Calu3 (cell line): ENCODE results near the gene EFCC1. TPM values are rescaled to one million over a fixed set of nuclear protein-coding genes. Genes with fewer than 3 reads are reported as not detected.

Experiments
- BruUV-seq: library from RNA; stranded (reverse); fragments of 400-500 nt; replicated peaks from 2 replicates; lab custom pipeline; 2021; lab: Mats Ljungman, UMichigan
- CTCF ChIA-PET: fragments of 300-600 bp; sonication (Branson Sonifier 250); formaldehyde crosslinking; loops from one replicate; lab custom pipeline; 2022; ENCODE audit warnings: antibody characterized with exemption; lab: Charles Lee
- DNase-seq: peaks from one replicate; pipeline ENCODE4 v3.0.0; 2022
- H3K27ac Mint-ChIP-seq: one replicate; pipeline ENCODE4 v1.8.0; 2022; ENCODE audit warnings: mixed read lengths; ENCODE audit not compliant: unreplicated experiment
- H3K27me3 Mint-ChIP-seq: one replicate; pipeline ENCODE4 v1.8.0; 2022; ENCODE audit warnings: mixed read lengths; ENCODE audit not compliant: unreplicated experiment
- H3K36me3 Mint-ChIP-seq: one replicate; pipeline ENCODE4 v1.8.0; 2022; ENCODE audit warnings: mild to moderate bottlenecking, moderate library complexity, mixed read lengths; ENCODE audit not compliant: insufficient read depth, unreplicated experiment
- H3K4me1 Mint-ChIP-seq: one replicate; pipeline ENCODE4 v1.8.0; 2022; ENCODE audit warnings: mild to moderate bottlenecking, low read depth, mixed read lengths; ENCODE audit not compliant: unreplicated experiment
- H3K4me3 Mint-ChIP-seq: one replicate; pipeline ENCODE4 v1.8.0; 2022; ENCODE audit warnings: mild to moderate bottlenecking, low read depth, moderate library complexity, mixed read lengths; ENCODE audit not compliant: unreplicated experiment
- H3K9me3 Mint-ChIP-seq: one replicate; pipeline ENCODE4 v1.8.0; 2022; ENCODE audit warnings: low read depth, mixed read lengths; ENCODE audit not compliant: unreplicated experiment
- CTCF ChIP-seq: fragments of 200-600 bp; IDR thresholded peaks from one replicate; pipeline ENCODE4 v1.8.0; 2022; ENCODE audit warnings: antibody characterized with exemption; ENCODE audit not compliant: unreplicated experiment
- intact Hi-C: fragments of 100-400 bp; cut with micrococcal nuclease; formaldehyde crosslinking; loops from one replicate; pipeline ENCODE4 v1.10.0; 2022; ENCODE audit not compliant: unreplicated experiment
- total RNA-seq: library from RNA; stranded (reverse); gene quantifications from 2 replicates; pipeline ENCODE4 v1.2.3, GENCODE V29; 2022

Gene EFCC1
- total RNA-seq, 1 experiment from 2014 or later, result not detected

GRCh38 chr3:128973988-128974564 lies 27.0 kb upstream of the EFCC1 start:
- Mint-ChIP-seq H3K4me3 (no peak overlapping the region), H3K27me3 (peaks cover 93% of the 10 kb centered on the region), H3K27ac (no peak overlapping the region), H3K4me1 (no peaks in the 10 kb centered on the region), H3K36me3 (no peaks in the 10 kb centered on the region), H3K9me3 (no peaks in the 10 kb centered on the region)
- no peak for DNase-seq
- intact Hi-C loops, result no loop called here
- no peak for TF ChIP-seq CTCF
- no TSS peak for BruUV-seq
- CTCF ChIA-PET, result interaction anchor here (0.7 to 1.0 kb wide), 2 partner anchors 8 to 28 kb away, joined by 3 read pairs; no protein-coding TSS in a partner anchor

GRCh38 chr3:128975276-128975675 lies 25.8 kb upstream of the EFCC1 start:
- DNase-seq, result no peak
- Mint-ChIP-seq H3K27ac (no peak overlapping the region), H3K27me3 (peaks cover 86% of the 10 kb centered on the region), H3K9me3 (no peaks in the 10 kb centered on the region), H3K4me3 (no peak overlapping the region), H3K4me1 (no peaks in the 10 kb centered on the region), H3K36me3 (no peaks in the 10 kb centered on the region)
- TF ChIP-seq CTCF, result no peak
- CTCF ChIA-PET, result no interaction called here
- intact Hi-C loops, result no loop called here
- BruUV-seq, result no TSS peak

DNA sequence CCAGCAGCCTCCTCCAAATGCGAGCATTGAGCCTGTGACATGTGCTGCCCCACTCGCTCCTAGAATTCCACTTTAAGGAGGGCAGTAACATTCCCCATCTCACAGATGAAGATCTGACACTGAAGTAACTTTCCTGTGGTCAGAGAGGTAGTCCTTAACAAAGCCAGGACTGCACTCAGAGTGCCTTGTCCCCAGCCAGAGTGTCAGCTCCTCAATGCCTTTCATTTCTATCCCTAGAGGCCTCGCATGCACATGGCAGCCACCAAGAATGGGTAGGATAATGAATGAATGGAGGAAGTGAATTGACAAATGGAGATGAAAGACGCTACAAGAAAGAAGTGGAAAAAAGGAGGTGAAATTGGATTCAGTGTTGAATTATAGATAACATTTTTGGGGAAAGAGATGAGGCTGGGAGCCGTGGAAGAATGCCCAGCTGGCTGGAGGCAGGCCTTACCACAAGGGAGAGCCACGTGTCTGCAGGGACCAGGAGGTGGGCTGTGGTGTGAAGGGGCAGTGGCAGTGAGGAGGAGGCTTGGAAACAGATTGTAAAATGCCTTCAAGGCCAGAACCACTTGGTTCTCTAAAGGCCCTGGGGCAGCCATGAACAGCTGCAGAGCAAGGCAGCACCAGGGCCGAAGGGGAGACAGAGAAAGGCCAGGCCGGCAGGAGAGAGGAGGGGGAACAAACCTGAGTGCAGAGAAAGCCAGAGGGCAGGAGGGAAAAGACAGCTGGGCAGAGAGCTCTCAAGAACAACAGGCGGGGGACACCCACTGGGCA lies 17.6 kb upstream of the EFCC1 start:
- Mint-ChIP-seq H3K9me3 (no peaks in the 10 kb centered on the region), H3K4me1 (no peaks in the 10 kb centered on the region), H3K27me3 (peaks cover 45% of the 10 kb centered on the region), H3K27ac (no peak overlapping the region), H3K4me3 (no peak overlapping the region), H3K36me3 (no peaks in the 10 kb centered on the region)
- DNase-seq, result no peak
- CTCF ChIA-PET, result no interaction called here
- intact Hi-C loops, result no loop called here
- no peak for TF ChIP-seq CTCF
- BruUV-seq, result no TSS peak

DNA sequence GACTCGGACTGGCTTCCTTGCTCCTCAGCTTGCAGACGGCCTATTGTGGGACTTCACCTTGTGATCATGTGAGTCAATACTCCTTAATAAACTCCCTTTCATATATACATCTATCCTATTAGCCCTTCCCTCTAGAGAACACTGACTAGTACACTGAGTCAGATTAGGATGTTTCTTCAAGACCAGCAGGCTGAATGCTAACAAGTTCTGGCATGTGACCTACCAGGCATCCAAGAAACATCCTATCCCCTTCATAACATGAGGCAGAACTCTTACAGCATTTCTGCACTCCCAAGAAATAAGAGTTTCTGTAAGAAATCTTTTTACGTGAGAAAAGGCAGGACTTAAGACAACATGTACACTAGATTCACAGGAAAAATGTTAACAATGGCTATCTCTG lies 16.5 kb upstream of the EFCC1 start:
- DNase-seq, result no peak
- BruUV-seq, result no TSS peak
- Mint-ChIP-seq H3K27ac (no peak overlapping the region), H3K27me3 (peaks cover 43% of the 10 kb centered on the region), H3K4me3 (no peak overlapping the region), H3K9me3 (no peaks in the 10 kb centered on the region), H3K4me1 (no peaks in the 10 kb centered on the region), H3K36me3 (no peaks in the 10 kb centered on the region)
- intact Hi-C loops, result no loop called here
- CTCF ChIA-PET, result no interaction called here
- no peak for TF ChIP-seq CTCF
